MM.1S (cell line): Measurements from ENCODE around the gene CARNS1.

Experiments
- EZH2 ChIP-seq: fragments of 300-600 bp; sonication (generic); optimal IDR thresholded peaks from 2 replicates; pipeline ENCODE3; 2017; ENCODE audit warnings: low read depth, mild to moderate bottlenecking, antibody characterized with exemption, low read length, mixed read lengths
- TF ChIP-seq, protein P1 (sequence below): fragments of 300-600 bp; sonication (generic); IDR thresholded peaks from 2 replicates; pipeline ENCODE4 v1.5.1; 2016; ENCODE audit warnings: antibody characterized with exemption, low read length, mixed read lengths

DNA sequence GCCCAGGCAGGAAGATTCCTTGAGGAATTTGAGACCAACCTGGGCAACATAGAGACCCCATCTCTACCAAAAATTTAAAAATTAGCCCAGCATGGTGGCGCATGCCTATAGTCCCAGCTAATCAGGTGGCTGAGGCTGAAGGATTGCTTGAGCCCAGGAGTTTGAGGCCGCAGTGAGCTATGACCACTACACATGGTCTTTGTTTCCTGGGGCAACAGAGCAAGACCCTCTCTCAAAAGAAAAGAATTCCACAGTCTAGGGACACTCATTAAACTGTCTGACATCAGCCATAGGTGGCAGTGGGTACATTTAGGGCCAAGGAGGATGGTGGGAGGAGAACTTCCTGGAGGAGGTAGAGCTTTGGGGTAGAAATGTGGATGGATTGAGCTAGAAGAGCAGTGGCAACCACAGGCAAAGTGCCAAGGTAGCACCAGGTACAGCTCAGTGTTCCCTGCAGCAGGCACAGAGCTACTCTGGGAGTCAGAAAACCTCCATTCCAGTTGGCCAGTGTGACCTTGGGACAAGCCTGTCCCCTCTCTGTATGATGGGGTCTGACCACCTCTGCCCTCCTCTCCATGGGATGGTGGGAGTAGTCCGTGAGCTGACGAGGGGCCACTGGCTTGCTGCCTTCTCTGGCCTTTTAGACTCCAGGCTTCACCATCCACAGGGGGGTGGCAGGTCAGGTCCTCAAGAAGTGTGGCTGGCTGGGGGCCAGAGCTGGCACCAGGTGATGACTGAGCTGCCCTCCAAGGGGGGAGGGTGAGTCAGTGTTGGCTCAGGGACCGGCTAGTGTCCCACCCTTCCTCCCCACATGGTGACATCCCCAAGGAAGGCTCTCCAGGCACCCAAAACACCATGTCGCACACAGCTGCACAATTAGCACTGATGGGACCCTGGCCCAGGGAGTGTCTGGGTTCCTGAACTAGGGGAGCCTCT lies 38.3 kb upstream of the CARNS1 start:
- TF ChIP-seq, protein P1, sequence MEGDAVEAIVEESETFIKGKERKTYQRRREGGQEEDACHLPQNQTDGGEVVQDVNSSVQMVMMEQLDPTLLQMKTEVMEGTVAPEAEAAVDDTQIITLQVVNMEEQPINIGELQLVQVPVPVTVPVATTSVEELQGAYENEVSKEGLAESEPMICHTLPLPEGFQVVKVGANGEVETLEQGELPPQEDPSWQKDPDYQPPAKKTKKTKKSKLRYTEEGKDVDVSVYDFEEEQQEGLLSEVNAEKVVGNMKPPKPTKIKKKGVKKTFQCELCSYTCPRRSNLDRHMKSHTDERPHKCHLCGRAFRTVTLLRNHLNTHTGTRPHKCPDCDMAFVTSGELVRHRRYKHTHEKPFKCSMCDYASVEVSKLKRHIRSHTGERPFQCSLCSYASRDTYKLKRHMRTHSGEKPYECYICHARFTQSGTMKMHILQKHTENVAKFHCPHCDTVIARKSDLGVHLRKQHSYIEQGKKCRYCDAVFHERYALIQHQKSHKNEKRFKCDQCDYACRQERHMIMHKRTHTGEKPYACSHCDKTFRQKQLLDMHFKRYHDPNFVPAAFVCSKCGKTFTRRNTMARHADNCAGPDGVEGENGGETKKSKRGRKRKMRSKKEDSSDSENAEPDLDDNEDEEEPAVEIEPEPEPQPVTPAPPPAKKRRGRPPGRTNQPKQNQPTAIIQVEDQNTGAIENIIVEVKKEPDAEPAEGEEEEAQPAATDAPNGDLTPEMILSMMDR, result no peak
- TF ChIP-seq EZH2, result no peak
